Fibroblast of lung (primary cell): ENCODE results near the gene HS3ST3B1. TPM values are rescaled to one million over a fixed set of nuclear protein-coding genes. Genes with fewer than 3 reads are reported as not detected.

ENCODE experiments used
- DNase-seq, 2 donors: peaks; one replicate each; pipeline versions ENCODE4 v3.0.0 to v3.0.0-alpha.2; 2010; ENCODE audit warnings: low read depth in 2 of 2
- H2AFZ ChIP-seq: 2 replicates; pipeline ENCODE4 v1.5.1; 2012; ENCODE audit warnings: low read length, control low read depth, inconsistent platforms
- H3K27ac ChIP-seq: 2 replicates; pipeline ENCODE4 v1.5.1; 2011; ENCODE audit warnings: low read length, control low read depth; ENCODE audit not compliant: insufficient read depth
- H3K27me3 ChIP-seq: 2 replicates; pipeline ENCODE4 v1.5.1; 2011; ENCODE audit warnings: mild to moderate bottlenecking, low read length; ENCODE audit not compliant: control insufficient read depth, insufficient read depth
- H3K36me3 ChIP-seq: 2 replicates; pipeline ENCODE4 v1.5.1; 2011; ENCODE audit warnings: low read length; ENCODE audit not compliant: control insufficient read depth, insufficient read depth
- H3K4me1 ChIP-seq: 2 replicates; pipeline ENCODE4 v1.5.1; 2011; ENCODE audit warnings: low read length; ENCODE audit not compliant: control insufficient read depth, insufficient read depth; ENCODE audit errors: extremely low read depth
- H3K4me2 ChIP-seq: 2 replicates; pipeline ENCODE4 v1.5.1; 2011; ENCODE audit warnings: low read length, control low read depth; ENCODE audit not compliant: insufficient read depth; ENCODE audit errors: extremely low read depth
- H3K4me3 ChIP-seq, 4 experiments: fragments of 200-600 bp in 1 of 4; sonication (generic) in 1 of 4; replicated peaks in 1 of 4; 2 replicates each; pipeline ENCODE4 v1.5.1; 2011 to 2016; ENCODE audit warnings: low read length in 4 of 4, low read depth in 3 of 4, mild to moderate bottlenecking in 3 of 4, control low read depth in 2 of 4, inconsistent platforms in 1 of 4, mixed read lengths in 1 of 4; ENCODE audit not compliant: insufficient read depth in 1 of 4; ENCODE audit errors: control extremely low read depth in 1 of 4
- H3K79me2 ChIP-seq: 2 replicates; pipeline ENCODE4 v1.5.1; 2012; ENCODE audit warnings: mild to moderate bottlenecking, low read length, inconsistent platforms; ENCODE audit not compliant: control insufficient read depth, insufficient read depth
- H3K9ac ChIP-seq: 2 replicates; pipeline ENCODE4 v1.5.1; 2011; ENCODE audit warnings: mild to moderate bottlenecking, low read length, control low read depth; ENCODE audit not compliant: insufficient read depth
- H3K9me3 ChIP-seq: 2 replicates; pipeline ENCODE4 v1.5.1; 2012; ENCODE audit warnings: low read depth, low read length; ENCODE audit not compliant: control insufficient read depth, insufficient read depth
- H4K20me1 ChIP-seq: 2 replicates; pipeline ENCODE4 v1.5.1; 2011; ENCODE audit warnings: low read length; ENCODE audit not compliant: control insufficient read depth, insufficient read depth; ENCODE audit errors: extremely low read depth
- CTCF ChIP-seq, 2 donors: IDR thresholded peaks in 1 of 2; conservative IDR thresholded peaks in 1 of 2; 1 replicate in 1 of 2; 2 replicates in 1 of 2; pipeline ENCODE4 v1.5.1; 2011 to 2012; ENCODE audit warnings: low read length in 2 of 2, control low read depth in 1 of 2, inconsistent platforms in 1 of 2, low read depth in 1 of 2, mild to moderate bottlenecking in 1 of 2
- EZH2 ChIP-seq: IDR thresholded peaks from 2 replicates; pipeline ENCODE4 v1.5.1; 2012; ENCODE audit warnings: low read length, control low read depth, mild to moderate bottlenecking; ENCODE audit errors: missing control alignments
- polyA plus RNA-seq, 2 donors: library from polyadenylated mRNA; depleted of rRNA in 1 of 2; stranded (reverse) in 1 of 2; unstranded in 1 of 2; fragments of >200 nt; gene quantifications; 2 replicates each; pipeline ENCODE4 v1.2.1, GENCODE V29; 2011 to 2012; ENCODE audit warnings: missing spikeins in 1 of 2
- total RNA-seq: library from RNA; depleted of rRNA; stranded (reverse); fragments of >200 nt; gene quantifications from 2 replicates; pipeline ENCODE4 v1.2.1, GENCODE V29; 2014

Gene HS3ST3B1
- total and polyA plus RNA-seq, 2 donors (not counting 1 experiment from before 2014, with no cell fraction given) = 3.4 to 17.2 TPM

- Histone ChIP-seq H2AFZ (no peak overlapping the region), H3K4me2 (no peak overlapping the region), H3K27me3 (peaks cover 2% of the 10 kb centered on the region), H3K9me3 (no peaks in the 10 kb centered on the region), H4K20me1 (no peaks in the 10 kb centered on the region), H3K9ac (no peak overlapping the region), H3K4me3 (no peak overlapping the region), H3K27ac (no peak overlapping the region), H3K4me1 (no peaks in the 10 kb centered on the region), H3K36me3 (no peaks in the 10 kb centered on the region), H3K79me2 (no peaks in the 10 kb centered on the region)
- no peak for DNase-seq
- TF ChIP-seq CTCF (conservative IDR thresholded peaks at IDR 0.05 in 1 of 2, IDR thresholded peaks at IDR 0.05 in 1 of 2; ENCODE audit: low read depth in 1 of 2, low read length in 2 of 2) (no peak), EZH2 (no peak)
Measured at GRCh38 chr17:14281530-14281929, 19.4 kb upstream of the HS3ST3B1 start.

GRCh38 chr17:14282726-14283125, 18.2 kb upstream of the HS3ST3B1 start:
- H3K27me3 ChIP-seq = peaks cover 2% of the 10 kb centered on the region
- no peaks in the 10 kb centered on the region for H3K36me3 ChIP-seq
- no peaks in the 10 kb centered on the region for H4K20me1 ChIP-seq
- DNase-seq = no peak
- H3K4me2 ChIP-seq = no peak overlapping the region
- no peak overlapping the region for H3K9ac ChIP-seq
- no peak overlapping the region for H3K27ac ChIP-seq
- H3K4me3 ChIP-seq = no peak overlapping the region
- TF ChIP-seq EZH2 (no peak), CTCF (conservative IDR thresholded peaks at IDR 0.05 in 1 of 2, IDR thresholded peaks at IDR 0.05 in 1 of 2; ENCODE audit: low read depth in 1 of 2, low read length in 2 of 2) (no peak)
- no peaks in the 10 kb centered on the region for H3K9me3 ChIP-seq
- H3K79me2 ChIP-seq = no peaks in the 10 kb centered on the region
- H3K4me1 ChIP-seq = no peaks in the 10 kb centered on the region
- H2AFZ ChIP-seq = no peak overlapping the region

- H2AFZ ChIP-seq = no peak overlapping the region
- no peaks in the 10 kb centered on the region for H3K9me3 ChIP-seq
- H3K9ac ChIP-seq = no peak overlapping the region
- H3K27me3 ChIP-seq = no peaks in the 10 kb centered on the region
- H3K79me2 ChIP-seq = no peaks in the 10 kb centered on the region
- no peak for TF ChIP-seq EZH2
- no peak for TF ChIP-seq CTCF (conservative IDR thresholded peaks at IDR 0.05 in 1 of 2, IDR thresholded peaks at IDR 0.05 in 1 of 2; ENCODE audit: low read depth in 1 of 2, low read length in 2 of 2)
- no peaks in the 10 kb centered on the region for H3K36me3 ChIP-seq
- H3K4me3 ChIP-seq = no peak overlapping the region
- H3K4me2 ChIP-seq = no peak overlapping the region
- no peaks in the 10 kb centered on the region for H3K4me1 ChIP-seq
- no peak for DNase-seq
- no peaks in the 10 kb centered on the region for H4K20me1 ChIP-seq
- no peak overlapping the region for H3K27ac ChIP-seq
Measured at GRCh38 chr17:14289162-14289561, 11.7 kb upstream of the HS3ST3B1 start.
